ENCODE measurements around the gene TNIK.

GRCh38 chr3:171195686-171196085 is 264.5 kb downstream of the TNIK start:
- no peak for TF ChIP-seq YY1 (IDR thresholded peaks at IDR 0.05; ENCODE audit: insufficient read depth, insufficient read length)
- no peak for TF ChIP-seq ZNF274 (IDR thresholded peaks at IDR 0.05; ENCODE audit: low read depth, low read length)
